Measurements from ENCODE around the gene PLVAP. TPM values are rescaled to one million over a fixed set of nuclear protein-coding genes. Genes with fewer than 3 reads are reported as not detected.

Gene PLVAP
- total and polyA plus RNA-seq, 2 donors (not counting 3 experiments of a cell fraction or from before 2014, with no cell fraction given): 5.7 to 16.9 TPM

DNA sequence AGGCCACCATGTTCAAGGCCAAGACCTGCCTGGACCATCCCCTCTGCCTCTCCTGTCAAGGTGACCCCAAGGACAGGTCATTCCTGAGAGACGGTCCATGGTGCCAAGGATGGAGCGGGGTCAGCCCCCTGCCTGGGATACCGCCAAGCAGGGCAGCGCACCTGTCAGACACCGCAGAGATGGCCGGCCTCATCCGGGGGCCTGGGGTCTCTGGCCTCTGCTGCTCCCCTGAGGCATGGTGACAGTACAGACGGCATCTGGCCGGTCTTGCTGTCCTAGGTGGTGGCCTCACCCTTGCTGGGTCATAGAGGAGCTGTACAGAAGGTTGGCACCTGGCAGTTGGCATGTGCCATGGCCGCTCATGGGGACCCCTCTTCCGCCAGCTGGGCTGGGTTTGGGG lies 56.7 kb downstream of the PLVAP start:
- H3K79me2 ChIP-seq (ENCODE audit: control insufficient read depth, insufficient read depth, low read length): no peaks in the 10 kb centered on the region
- no peak overlapping the region for H3K4me2 ChIP-seq (ENCODE audit: insufficient read depth, low read length)
- no peak for FAIRE-seq
- CTCF ChIA-PET: interaction anchor here (0.9 kb wide), 1 partner anchor 14 kb away, joined by 3 read pairs; the partner anchor contains the start of gene ANO8
- H2AFZ ChIP-seq (ENCODE audit: low read depth, low read length): no peak overlapping the region
- no peaks in the 10 kb centered on the region for H3K9me1 ChIP-seq (replicated peaks; ENCODE audit: control insufficient read depth, extremely low read depth, insufficient read depth, low read length)
- H3K9ac ChIP-seq (replicated peaks; ENCODE audit: extremely low read depth, insufficient read depth, low read length): no peak overlapping the region
- H3K27me3 ChIP-seq (ENCODE audit: control insufficient read depth in 2 of 2, insufficient read depth in 2 of 2, low read length in 2 of 2): no peaks in the 10 kb centered on the region
- TF ChIP-seq POLR2AphosphoS5 (IDR thresholded peaks at IDR 0.05; ENCODE audit: insufficient read depth, low read depth, low read length) (no peak), FOS (IDR thresholded peaks at IDR 0.05; ENCODE audit: borderline replicate concordance, insufficient read depth, low read length) (no peak), EZH2 (IDR thresholded peaks at IDR 0.05; ENCODE audit: borderline replicate concordance, low read depth, low read length, severe bottlenecking) (no peak), JUN (IDR thresholded peaks at IDR 0.05; ENCODE audit: borderline replicate concordance, insufficient read depth, insufficient read length, low read depth) (no peak), GATA2 (IDR thresholded peaks at IDR 0.05; ENCODE audit: insufficient read depth, insufficient read length, low read depth, low read length) (no peak)
- TF ChIP-seq, protein P1, sequence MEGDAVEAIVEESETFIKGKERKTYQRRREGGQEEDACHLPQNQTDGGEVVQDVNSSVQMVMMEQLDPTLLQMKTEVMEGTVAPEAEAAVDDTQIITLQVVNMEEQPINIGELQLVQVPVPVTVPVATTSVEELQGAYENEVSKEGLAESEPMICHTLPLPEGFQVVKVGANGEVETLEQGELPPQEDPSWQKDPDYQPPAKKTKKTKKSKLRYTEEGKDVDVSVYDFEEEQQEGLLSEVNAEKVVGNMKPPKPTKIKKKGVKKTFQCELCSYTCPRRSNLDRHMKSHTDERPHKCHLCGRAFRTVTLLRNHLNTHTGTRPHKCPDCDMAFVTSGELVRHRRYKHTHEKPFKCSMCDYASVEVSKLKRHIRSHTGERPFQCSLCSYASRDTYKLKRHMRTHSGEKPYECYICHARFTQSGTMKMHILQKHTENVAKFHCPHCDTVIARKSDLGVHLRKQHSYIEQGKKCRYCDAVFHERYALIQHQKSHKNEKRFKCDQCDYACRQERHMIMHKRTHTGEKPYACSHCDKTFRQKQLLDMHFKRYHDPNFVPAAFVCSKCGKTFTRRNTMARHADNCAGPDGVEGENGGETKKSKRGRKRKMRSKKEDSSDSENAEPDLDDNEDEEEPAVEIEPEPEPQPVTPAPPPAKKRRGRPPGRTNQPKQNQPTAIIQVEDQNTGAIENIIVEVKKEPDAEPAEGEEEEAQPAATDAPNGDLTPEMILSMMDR (IDR thresholded peaks at IDR 0.05; ENCODE audit: extremely low read depth in 1 of 2, insufficient read depth in 1 of 2, low read depth in 1 of 2, low read length in 2 of 2): no peak
- no peaks in the 10 kb centered on the region for H3K4me1 ChIP-seq (ENCODE audit: control insufficient read depth, extremely low read depth, insufficient read depth, low read length)
- dilution Hi-C loops (cut with MboI; ENCODE audit: extremely low pct_ligation_motif_present, low sequenced_read_pairs) (no loop called here), intact Hi-C loops (cut with micrococcal nuclease) (no loop called here)
- no peak overlapping the region for H3K4me3 ChIP-seq (replicated peaks in 1 of 3; ENCODE audit: insufficient read depth in 1 of 3, low read depth in 1 of 3, low read length in 3 of 3)
- no peaks in the 10 kb centered on the region for H4K20me1 ChIP-seq (replicated peaks; ENCODE audit: control insufficient read depth, extremely low read depth, insufficient read depth, low read length)
- no peaks in the 10 kb centered on the region for H3K9me3 ChIP-seq (replicated peaks; ENCODE audit: control insufficient read depth, insufficient read depth, low read length)
- no TSS peak for BruUV-seq (replicated peaks)
- POLR2A ChIA-PET: no interaction called here
- DNase-seq (ENCODE audit: low read depth, low spot score): no peak
- H3K27ac ChIP-seq (ENCODE audit: insufficient read depth, low read depth, low read length): no peak overlapping the region
- peaks cover 6 to 21% of the 10 kb centered on the region in 2 experiments for H3K36me3 ChIP-seq (ENCODE audit: control insufficient read depth in 2 of 2, extremely low read depth in 1 of 2, insufficient read depth in 2 of 2, low read length in 2 of 2)

Measured in endothelial cell of umbilical vein (primary cell).